HL-60/S4 (cell line): ENCODE results near the gene CHPF.

Experiments used
- in situ Hi-C: fragments of 300-500 bp; cut with MboI; formaldehyde crosslinking; loops from 2 replicates; pipeline ENCODE4 v1.14.3; 2022; ENCODE audit warnings: low sequenced_read_pairs

CHPF gene

GRCh38 chr2:219569041-219569440, 25.4 kb upstream of the CHPF start:
- in situ Hi-C loops = no loop called here

GRCh38 chr2:219567791-219568361, 24.3 kb upstream of the CHPF start:
- in situ Hi-C loops = no loop called here

- in situ Hi-C loops = no loop called here
Measured at GRCh38 chr2:219567131-219567530, 23.5 kb upstream of the CHPF start.

GRCh38 chr2:219566640-219567039, 23.0 kb upstream of the CHPF start:
- in situ Hi-C loops = no loop called here

GRCh38 chr2:219565130-219566080, 21.8 kb upstream of the CHPF start:
- in situ Hi-C loops = no loop called here

- in situ Hi-C loops = no loop called here
Measured at GRCh38 chr2:219563271-219563928, 19.8 kb upstream of the CHPF start.

GRCh38 chr2:219562049-219563020, 18.7 kb upstream of the CHPF start:
- in situ Hi-C loops = no loop called here

GRCh38 chr2:219561179-219562048, 17.8 kb upstream of the CHPF start:
- in situ Hi-C loops = no loop called here

GRCh38 chr2:219560893-219561178, 17.2 kb upstream of the CHPF start:
- in situ Hi-C loops = no loop called here

- in situ Hi-C loops = no loop called here
Measured at GRCh38 chr2:219560037-219560892, 16.7 kb upstream of the CHPF start.

GRCh38 chr2:219559156-219559915, 15.7 kb upstream of the CHPF start:
- in situ Hi-C loops = no loop called here

GRCh38 chr2:219557791-219558785, 14.5 kb upstream of the CHPF start:
- in situ Hi-C loops = no loop called here

GRCh38 chr2:219557320-219557719, 13.7 kb upstream of the CHPF start:
- in situ Hi-C loops = no loop called here

GRCh38 chr2:219556413-219556812, 12.8 kb upstream of the CHPF start:
- in situ Hi-C loops = no loop called here

- in situ Hi-C loops = no loop called here
Measured at GRCh38 chr2:219555956-219556355, 12.3 kb upstream of the CHPF start.

- in situ Hi-C loops = no loop called here
Measured at GRCh38 chr2:219554350-219554749, 10.7 kb upstream of the CHPF start.

- in situ Hi-C loops = no loop called here
Measured at GRCh38 chr2:219553463-219553963, 9.9 kb upstream of the CHPF start.
